ENCODE data around the gene TSKU. TPM values are rescaled to one million over a fixed set of nuclear protein-coding genes. Genes with fewer than 3 reads are reported as not detected.

TSKU gene, protein sequence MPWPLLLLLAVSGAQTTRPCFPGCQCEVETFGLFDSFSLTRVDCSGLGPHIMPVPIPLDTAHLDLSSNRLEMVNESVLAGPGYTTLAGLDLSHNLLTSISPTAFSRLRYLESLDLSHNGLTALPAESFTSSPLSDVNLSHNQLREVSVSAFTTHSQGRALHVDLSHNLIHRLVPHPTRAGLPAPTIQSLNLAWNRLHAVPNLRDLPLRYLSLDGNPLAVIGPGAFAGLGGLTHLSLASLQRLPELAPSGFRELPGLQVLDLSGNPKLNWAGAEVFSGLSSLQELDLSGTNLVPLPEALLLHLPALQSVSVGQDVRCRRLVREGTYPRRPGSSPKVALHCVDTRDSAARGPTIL
- total RNA-seq: 23.1 and 28.9 TPM in 2 replicates

GRCh38 chr11:76783294-76783895, at the start of gene TSKU:
Gene TSKU, plus strand, starts transcription at chr11:76783356. Its CDS starts 12,261 bp downstream, at chr11:76795617.

Other genes starting within 250 kb of the TSKU start
- gene LRRC32, start 112.6 kb upstream of the TSKU start, total RNA-seq: 45.1 and 144 TPM in 2 replicates
- gene ACER3, start 77.6 kb downstream of the TSKU start, total RNA-seq: 7.8 and 8.6 TPM in 2 replicates